Stomach (tissue), 9 donors: ENCODE measurements around the gene RAVER2. TPM values are rescaled to one million over a fixed set of nuclear protein-coding genes. Genes with fewer than 3 reads are reported as not detected.
A peak's percentile ranks its signal among the peaks of the same experiment; 100 is the strongest.
"Not testable (repeated sequence)": the region's sequence is repeated elsewhere in the genome, so short reads cannot be mapped to it uniquely, and the experiment has no call there.

Experiments used
- DNase-seq, 2 donors: peaks; one replicate each; pipeline versions ENCODE4 v3.0.0 to v3.0.0-alpha.2; 2013 to 2019
- H3K27ac ChIP-seq, 5 donors: fragments of 200-600 bp in 4 of 5; sonication (generic) in 4 of 5; one replicate each; pipeline ENCODE4 v1.5.1; 2013 to 2019; ENCODE audit warnings: mild to moderate bottlenecking in 1 of 5, moderate library complexity in 1 of 5
- H3K27me3 ChIP-seq, 3 donors: fragments of 200-600 bp; sonication (generic); one replicate each; pipeline ENCODE4 v1.5.1; 2017 to 2019; ENCODE audit warnings: mixed run types in 1 of 3
- H3K36me3 ChIP-seq, 4 donors: fragments of 200-600 bp; sonication (generic); 1 replicate in 3 of 4; 2 replicates in 1 of 4; pipeline ENCODE4 v1.5.1; 2016 to 2019
- H3K4me1 ChIP-seq, 4 donors: fragments of 200-600 bp; sonication (generic); one replicate each; pipeline ENCODE4 v1.5.1; 2016 to 2019
- H3K4me3 ChIP-seq, 4 donors: fragments of 200-600 bp; sonication (generic) in 3 of 4; one replicate each; pipeline ENCODE4 v1.5.1; 2016 to 2019; ENCODE audit warnings: mild to moderate bottlenecking in 1 of 4
- H3K9me3 ChIP-seq, 4 donors: fragments of 200-600 bp; sonication (generic); one replicate each; pipeline ENCODE4 v1.5.1; 2016 to 2019
- CTCF ChIP-seq, 7 experiments: fragments of 450-650 bp in 4 of 7; fragments of 200-600 bp in 3 of 7; sonication (generic) in 3 of 7; IDR thresholded peaks; one replicate each; pipeline ENCODE4 v1.5.1; 2016 to 2019; ENCODE audit warnings: antibody characterized with exemption in 7 of 7, control low read depth in 2 of 7, mild to moderate bottlenecking in 1 of 7
- EP300 ChIP-seq: sonication (generic); formaldehyde crosslinking; IDR thresholded peaks from one replicate; pipeline ENCODE4 v1.6.1; 2017; ENCODE audit warnings: antibody characterized with exemption
- POLR2A ChIP-seq, 4 donors: fragments of 450-650 bp; IDR thresholded peaks; one replicate each; pipeline ENCODE4 v1.6.1; 2016; ENCODE audit warnings: antibody characterized with exemption in 4 of 4, control low read depth in 2 of 4, mild to moderate bottlenecking in 1 of 4, moderate library complexity in 1 of 4
- POLR2AphosphoS5 ChIP-seq, 3 donors: sonication (generic); formaldehyde crosslinking; IDR thresholded peaks; one replicate each; pipeline ENCODE4 v1.6.1; 2016; ENCODE audit warnings: antibody characterized with exemption in 3 of 3
- WGBS, 5 donors: extraction: QIAGEN DNeasy Blood & Tissue Kit in 3 of 5; methylation state at CpG; one replicate each; pipeline versions ENCODE4 v1.1.5 to v1.1.7; 2013 to 2018; 5-methylcytosine and 5-hydroxymethylcytosine counted together
- intact Hi-C: fragments of 100-400 bp; cut with DNase I; formaldehyde crosslinking; loops from one replicate; pipeline ENCODE4 v1.15.1; 2023; ENCODE audit warnings: low total_unique reads
- polyA plus RNA-seq, 3 donors: library from polyadenylated mRNA; stranded (reverse); fragments of 200-250 nt; gene quantifications; one replicate each; pipeline ENCODE4 v1.2.3, GENCODE V29; 2013
- total RNA-seq, 5 donors: library from RNA; depleted of rRNA; stranded (reverse); fragments of >200 nt; gene quantifications; one replicate each; pipeline versions ENCODE4 v1.1.0 to v1.2.3, GENCODE V29; 2014 to 2016
- donor health status: healthy with polysubstance abuse.
- donor health status: Bipolar disorder and iron deficiency.
- donor health status: healthy.

Gene RAVER2
- total and polyA plus RNA-seq, 8 donors, result 4.7 to 27.5 (median 13.9) TPM

- Histone ChIP-seq H3K27ac (no peak overlapping the region), H3K4me1 (no peaks in the 10 kb centered on the region), H3K9me3 (no peaks in the 10 kb centered on the region), H3K4me3 (no peak overlapping the region), H3K36me3 (peaks cover 0 to 5% (median 1%) of the 10 kb centered on the region in 4 donors), H3K27me3 (no peaks in the 10 kb centered on the region)
- intact Hi-C loops, result no loop called here
- no peak for TF ChIP-seq POLR2AphosphoS5 (IDR thresholded peaks at IDR 0.05)
- TF ChIP-seq POLR2A (IDR thresholded peaks at IDR 0.05), result no peak
- DNase-seq, result no peak
- WGBS, 5 donors, result 92 to 96% (median 94%) methylated on average over 6 of the region's 6 CpGs
Measured at GRCh38 chr1:64801851-64802523, 57.1 kb downstream of the RAVER2 start.

GRCh38 chr1:64809309-64809708, 64.4 kb downstream of the RAVER2 start:
- H3K27me3 ChIP-seq, result no peaks in the 10 kb centered on the region
- H3K4me1 ChIP-seq, result no peaks in the 10 kb centered on the region
- peaks cover 0 to 8% (median 1%) of the 10 kb centered on the region in 4 donors for H3K36me3 ChIP-seq
- no peak for DNase-seq
- no peak overlapping the region for H3K4me3 ChIP-seq
- no peaks in the 10 kb centered on the region for H3K9me3 ChIP-seq
- no peak overlapping the region for H3K27ac ChIP-seq
- TF ChIP-seq EP300, result no peak
- TF ChIP-seq CTCF (IDR thresholded peaks at IDR 0.05), result no peak
- no peak for TF ChIP-seq POLR2A (IDR thresholded peaks at IDR 0.05)
- no peak for TF ChIP-seq POLR2AphosphoS5 (IDR thresholded peaks at IDR 0.05)
- intact Hi-C loops, result no loop called here

GRCh38 chr1:64810001-64810400, 65.1 kb downstream of the RAVER2 start:
- Histone ChIP-seq H3K9me3 (no peaks in the 10 kb centered on the region), H3K27me3 (no peaks in the 10 kb centered on the region), H3K36me3 (peaks cover 0 to 10% (median under 1%) of the 10 kb centered on the region in 4 donors), H3K4me1 (no peaks in the 10 kb centered on the region), H3K27ac (no peak overlapping the region), H3K4me3 (no peak overlapping the region)
- no peak for TF ChIP-seq CTCF (IDR thresholded peaks at IDR 0.05)
- no peak for TF ChIP-seq POLR2AphosphoS5 (IDR thresholded peaks at IDR 0.05)
- TF ChIP-seq EP300, result no peak
- no peak for TF ChIP-seq POLR2A (IDR thresholded peaks at IDR 0.05)
- intact Hi-C loops, result no loop called here
- DNase-seq, result peak in 1 of 2 donors; percentile 18
- 68 to 92% (median 90%) methylated on average over 1 of the region's 1 CpG for WGBS, 5 donors

GRCh38 chr1:64811131-64811530, 66.3 kb downstream of the RAVER2 start:
- intact Hi-C loops, result no loop called here
- H3K36me3 ChIP-seq, result peaks cover 0 to 20% (median 2%) of the 10 kb centered on the region in 4 donors
- no peak for DNase-seq
- no peaks in the 10 kb centered on the region for H3K9me3 ChIP-seq
- H3K4me1 ChIP-seq, result no peaks in the 10 kb centered on the region
- 90 to 97% (median 94%) methylated on average over 6 of the region's 6 CpGs for WGBS, 5 donors
- TF ChIP-seq CTCF (IDR thresholded peaks at IDR 0.05) (no peak), POLR2A (IDR thresholded peaks at IDR 0.05) (no peak), EP300 (no peak), POLR2AphosphoS5 (IDR thresholded peaks at IDR 0.05) (no peak)
- no peak overlapping the region for H3K27ac ChIP-seq
- no peaks in the 10 kb centered on the region for H3K27me3 ChIP-seq
- H3K4me3 ChIP-seq, result no peak overlapping the region

GRCh38 chr1:64814427-64814826, 69.6 kb downstream of the RAVER2 start:
- Histone ChIP-seq H3K4me3 (no peak overlapping the region), H3K27me3 (no peaks in the 10 kb centered on the region), H3K4me1 (no peaks in the 10 kb centered on the region), H3K36me3 (peaks cover 0 to 18% (median 8%) of the 10 kb centered on the region in 4 donors), H3K27ac (no peak overlapping the region), H3K9me3 (no peaks in the 10 kb centered on the region)
- no peak for DNase-seq
- 96 to 100% (median 97%) methylated on average over 1 of the region's 1 CpG for WGBS, 5 donors
- intact Hi-C loops, result no loop called here
- TF ChIP-seq POLR2AphosphoS5 (IDR thresholded peaks at IDR 0.05) (no peak), POLR2A (IDR thresholded peaks at IDR 0.05) (no peak), CTCF (IDR thresholded peaks at IDR 0.05) (no peak), EP300 (no peak)

- intact Hi-C loops, H3K9me3 ChIP-seq, H3K27ac ChIP-seq, H3K4me3 ChIP-seq, DNase-seq, H3K4me1 ChIP-seq, H3K27me3 ChIP-seq: not testable (repeated sequence)
- peaks cover 0 to 18% (median 8%) of the 10 kb centered on the region in 4 donors for H3K36me3 ChIP-seq
- 90 to 95% (median 92%) methylated on average over 5 of the region's 5 CpGs for WGBS, 5 donors
Measured at GRCh38 chr1:64817364-64817763, 72.5 kb downstream of the RAVER2 start.

- not testable (repeated sequence) for H3K27ac ChIP-seq, H3K36me3 ChIP-seq, H3K4me3 ChIP-seq, H3K9me3 ChIP-seq, H3K27me3 ChIP-seq, DNase-seq
- peaks cover 0 to 10% (median 5%) of the 10 kb centered on the region in 4 donors for H3K4me1 ChIP-seq
- WGBS, 5 donors, result 89 to 98% (median 97%) methylated on average over 3 of the region's 3 CpGs
- intact Hi-C loops, result loop anchor here (5.0 to 10.0 kb wide), 2 partner anchors 133 to 556 kb away; no protein-coding TSS in a partner anchor
Measured at GRCh38 chr1:64820572-64820971, 75.7 kb downstream of the RAVER2 start.
